Measurements from ENCODE around the gene PTAFR.
A peak's percentile ranks its signal among the peaks of the same experiment; 100 is the strongest.

DNA sequence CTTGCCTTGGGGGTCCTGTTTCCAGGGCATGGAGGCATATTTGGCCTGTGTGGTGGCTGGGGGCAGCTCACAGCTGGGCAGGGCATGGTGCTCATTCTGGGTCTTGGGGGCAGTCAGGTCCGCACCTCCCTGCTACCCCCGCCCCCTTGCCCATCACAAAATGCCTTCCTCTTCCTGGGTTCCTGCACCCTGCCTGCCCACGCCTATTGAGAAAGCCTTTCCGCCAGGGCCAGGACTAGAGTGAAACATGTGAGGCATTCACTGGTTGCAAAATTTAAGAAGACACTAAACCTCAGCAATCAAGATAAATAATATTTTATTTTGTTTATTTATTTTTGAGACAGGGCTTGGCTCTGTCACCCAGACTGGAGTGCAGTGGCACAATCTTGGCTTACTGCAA is 19.7 kb downstream of the PTAFR start:
- TF ChIP-seq, protein P1, sequence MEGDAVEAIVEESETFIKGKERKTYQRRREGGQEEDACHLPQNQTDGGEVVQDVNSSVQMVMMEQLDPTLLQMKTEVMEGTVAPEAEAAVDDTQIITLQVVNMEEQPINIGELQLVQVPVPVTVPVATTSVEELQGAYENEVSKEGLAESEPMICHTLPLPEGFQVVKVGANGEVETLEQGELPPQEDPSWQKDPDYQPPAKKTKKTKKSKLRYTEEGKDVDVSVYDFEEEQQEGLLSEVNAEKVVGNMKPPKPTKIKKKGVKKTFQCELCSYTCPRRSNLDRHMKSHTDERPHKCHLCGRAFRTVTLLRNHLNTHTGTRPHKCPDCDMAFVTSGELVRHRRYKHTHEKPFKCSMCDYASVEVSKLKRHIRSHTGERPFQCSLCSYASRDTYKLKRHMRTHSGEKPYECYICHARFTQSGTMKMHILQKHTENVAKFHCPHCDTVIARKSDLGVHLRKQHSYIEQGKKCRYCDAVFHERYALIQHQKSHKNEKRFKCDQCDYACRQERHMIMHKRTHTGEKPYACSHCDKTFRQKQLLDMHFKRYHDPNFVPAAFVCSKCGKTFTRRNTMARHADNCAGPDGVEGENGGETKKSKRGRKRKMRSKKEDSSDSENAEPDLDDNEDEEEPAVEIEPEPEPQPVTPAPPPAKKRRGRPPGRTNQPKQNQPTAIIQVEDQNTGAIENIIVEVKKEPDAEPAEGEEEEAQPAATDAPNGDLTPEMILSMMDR (conservative IDR thresholded peaks at IDR 0.05; ENCODE audit: low read depth, low read length) = no peak
- TF ChIP-seq POLR2A (IDR thresholded peaks at IDR 0.05; ENCODE audit: low read depth, low read length) = no peak
- no peak for TF ChIP-seq RAD21 (IDR thresholded peaks at IDR 0.05; ENCODE audit: low read length)
- TF ChIP-seq CEBPB (IDR thresholded peaks at IDR 0.05; ENCODE audit: low read depth, low read length) = 0 out of 2 replicates have a peak, but pooled peaks have one; percentile 1
- TF ChIP-seq FOS (IDR thresholded peaks at IDR 0.05; ENCODE audit: low read depth, low read length) = no peak
- TF ChIP-seq RCOR1 (IDR thresholded peaks at IDR 0.05; ENCODE audit: insufficient replicate concordance, low read length) = no peak
- no peak for TF ChIP-seq MXI1 (IDR thresholded peaks at IDR 0.05; ENCODE audit: borderline replicate concordance, low read depth, low read length)
